Urinary bladder (tissue), 4 donors: ENCODE data around the gene CIRBP. TPM values are rescaled to one million over a fixed set of nuclear protein-coding genes. Genes with fewer than 3 reads are reported as not detected.
"Not testable (repeated sequence)": the region's sequence is repeated elsewhere in the genome, so short reads cannot be mapped to it uniquely, and the experiment has no call there.

Source experiments
- DNase-seq: peaks from one replicate; pipeline ENCODE4 v3.0.0-alpha.2; 2015; ENCODE audit errors: extremely low spot score
- H3K27ac ChIP-seq: one replicate; pipeline ENCODE4 v1.5.1; 2013; ENCODE audit warnings: low read depth, mild to moderate bottlenecking, moderate library complexity
- H3K36me3 ChIP-seq: one replicate; pipeline ENCODE4 v1.6.1; 2013; ENCODE audit warnings: mild to moderate bottlenecking, moderate library complexity; ENCODE audit not compliant: insufficient read depth
- H3K4me1 ChIP-seq: one replicate; pipeline ENCODE4 v1.6.1; 2013; ENCODE audit warnings: mild to moderate bottlenecking, moderate library complexity; ENCODE audit not compliant: insufficient read depth
- H3K4me3 ChIP-seq: one replicate; pipeline ENCODE4 v1.5.1; 2013; ENCODE audit warnings: low read depth, low read length
- WGBS: extraction: QIAGEN DNeasy Blood & Tissue Kit; methylation state at CpG from one replicate; pipeline ENCODE4 v1.1.7; 2013; 5-methylcytosine and 5-hydroxymethylcytosine counted together
- polyA plus RNA-seq: library from polyadenylated mRNA; stranded (reverse); fragments of 200-250 nt; gene quantifications from one replicate; pipeline ENCODE4 v1.2.3, GENCODE V29; 2013
- total RNA-seq: library from RNA; depleted of rRNA; stranded (reverse); fragments of >200 nt; gene quantifications from one replicate; pipeline ENCODE4 v1.2.3, GENCODE V29; 2014
- donor health status: healthy with polysubstance abuse.
- donor health status: healthy.

CIRBP gene
- total and polyA plus RNA-seq, 2 donors, result 267 to 536 TPM

- 86% methylated on average over 17 of the region's 17 CpGs for WGBS
- Histone ChIP-seq H3K36me3 (no peaks in the 10 kb centered on the region), H3K27ac (no peak overlapping the region), H3K4me1 (no peaks in the 10 kb centered on the region), H3K4me3 (no peak overlapping the region)
- no peak for DNase-seq
These were observed 23.5 kb downstream of the CIRBP start for GRCh38 chr19:1292419-1293151.

GRCh38 chr19:1293782-1294604, 24.9 kb downstream of the CIRBP start:
- Histone ChIP-seq H3K36me3 (no peaks in the 10 kb centered on the region), H3K4me1 (no peaks in the 10 kb centered on the region), H3K27ac (no peak overlapping the region), H3K4me3 (no peak overlapping the region)
- no peak for DNase-seq
- WGBS, result 78% methylated on average over 35 of the region's 35 CpGs

DNA sequence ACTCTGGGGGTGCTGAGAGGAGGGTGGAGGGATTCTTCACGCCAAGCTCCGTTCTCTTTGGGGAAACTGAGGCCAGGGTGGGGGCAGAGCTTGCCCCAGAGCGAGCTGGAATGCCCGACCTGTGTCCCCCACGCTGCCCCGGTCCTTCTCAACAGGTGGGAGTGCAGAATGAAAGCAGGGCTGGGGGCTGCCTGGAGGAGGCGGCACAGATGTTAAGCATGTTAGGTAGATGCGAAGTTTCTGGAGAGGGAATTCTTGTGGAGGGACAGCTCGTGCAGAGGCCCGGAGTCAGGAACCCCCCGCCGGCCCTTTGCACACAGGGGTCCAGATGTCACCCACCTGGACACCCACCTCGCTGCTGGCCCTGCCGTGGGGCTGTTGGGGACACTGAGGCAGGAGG, 25.6 kb downstream of the CIRBP start:
- no peak for DNase-seq

GRCh38 chr19:1295169-1296012, 26.3 kb downstream of the CIRBP start:
- no peak for DNase-seq
- Histone ChIP-seq H3K4me1 (no peaks in the 10 kb centered on the region), H3K27ac (no peak overlapping the region), H3K4me3 (no peak overlapping the region), H3K36me3 (no peaks in the 10 kb centered on the region)
- WGBS, result 30% methylated on average over 82 of the region's 82 CpGs

More for the DNA sequence above, 25.6 kb downstream of the CIRBP start:
- Histone ChIP-seq H3K4me3 (no peak overlapping the region), H3K36me3 (no peaks in the 10 kb centered on the region), H3K4me1 (no peaks in the 10 kb centered on the region), H3K27ac (no peak overlapping the region)
- 73% methylated on average over 14 of the region's 14 CpGs for WGBS

DNA sequence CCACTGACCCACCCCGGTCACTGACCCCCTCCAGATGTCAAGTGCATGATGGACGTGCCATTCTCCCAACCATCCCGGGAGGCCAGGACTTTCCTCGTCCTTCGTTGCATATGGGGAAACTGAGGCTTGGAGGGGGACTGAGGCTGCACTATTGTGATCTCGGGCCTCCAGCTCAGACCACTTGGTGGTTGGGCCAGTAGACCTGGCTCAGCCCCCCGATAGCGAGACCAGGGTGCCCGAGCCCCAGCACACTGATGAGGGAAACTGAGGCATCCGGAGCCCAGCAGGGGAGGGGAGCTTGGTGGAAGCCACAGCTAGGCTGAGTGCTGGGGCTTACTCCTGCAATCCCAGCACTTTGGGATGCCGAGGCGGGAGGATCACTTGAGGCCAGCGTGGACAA, 26.9 kb downstream of the CIRBP start:
- Histone ChIP-seq H3K4me1 (no peaks in the 10 kb centered on the region), H3K27ac (no peak overlapping the region), H3K36me3 (no peaks in the 10 kb centered on the region), H3K4me3 (no peak overlapping the region)
- no peak for DNase-seq
- WGBS, result 76% methylated on average over 13 of the region's 13 CpGs

DNA sequence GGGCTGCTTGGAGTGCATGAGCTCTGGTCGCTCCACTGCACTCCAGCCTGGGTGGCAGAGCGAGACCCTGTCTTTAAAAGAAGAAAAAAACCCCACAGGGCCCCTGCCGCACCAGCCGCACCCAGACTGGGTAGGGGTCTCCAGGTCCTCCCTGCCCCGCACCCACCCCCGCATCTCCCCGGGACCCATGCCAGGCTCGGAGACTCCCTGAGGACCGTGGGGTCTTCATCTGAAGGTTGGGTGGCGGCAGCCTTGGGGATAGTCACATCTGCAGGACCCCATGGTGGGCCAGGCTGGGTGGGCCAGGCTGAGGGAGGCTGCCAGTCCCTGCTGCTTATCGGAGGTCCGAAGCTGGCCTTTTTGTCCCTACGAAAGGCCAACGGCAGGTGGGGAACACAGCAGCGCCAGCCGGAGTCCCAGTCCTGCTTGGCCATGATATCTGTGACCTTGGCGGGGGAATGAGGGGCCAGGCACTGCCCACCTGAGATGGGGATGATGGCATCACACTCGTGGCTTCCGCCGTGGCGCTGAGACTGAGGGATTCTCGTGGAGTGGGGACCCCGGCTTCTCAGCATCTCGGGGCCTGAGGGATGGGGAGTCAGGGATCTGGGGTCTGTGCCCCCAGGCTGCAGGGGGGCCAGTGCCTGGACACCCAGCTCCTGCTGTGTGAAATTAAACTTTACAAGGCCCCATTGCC, 27.6 kb downstream of the CIRBP start:
- no peaks in the 10 kb centered on the region for H3K4me1 ChIP-seq
- no peak overlapping the region for H3K4me3 ChIP-seq
- no peaks in the 10 kb centered on the region for H3K36me3 ChIP-seq
- DNase-seq, result no peak
- no peak overlapping the region for H3K27ac ChIP-seq
- WGBS, result 87% methylated on average over 24 of the region's 24 CpGs

- Histone ChIP-seq H3K4me3 (no peak overlapping the region), H3K4me1 (no peaks in the 10 kb centered on the region), H3K36me3 (no peaks in the 10 kb centered on the region), H3K27ac (no peak overlapping the region)
- no peak for DNase-seq
- WGBS, result 79% methylated on average over 8 of the region's 8 CpGs
These were observed 29.1 kb downstream of the CIRBP start for GRCh38 chr19:1298235-1298634.

- Histone ChIP-seq H3K27ac (no peak overlapping the region), H3K4me1 (no peaks in the 10 kb centered on the region), H3K4me3 (no peak overlapping the region), H3K36me3 (no peaks in the 10 kb centered on the region)
- DNase-seq, result no peak
- WGBS, result 75% methylated on average over 34 of the region's 34 CpGs
These were observed 30.7 kb downstream of the CIRBP start for GRCh38 chr19:1299801-1300200.

- H3K36me3 ChIP-seq, result no peaks in the 10 kb centered on the region
- WGBS, result 83% methylated on average over 35 of the region's 35 CpGs
- no peak for DNase-seq
- no peak overlapping the region for H3K27ac ChIP-seq
- no peaks in the 10 kb centered on the region for H3K4me1 ChIP-seq
- no peak overlapping the region for H3K4me3 ChIP-seq
These were observed 31.8 kb downstream of the CIRBP start for GRCh38 chr19:1300744-1301490.

DNA sequence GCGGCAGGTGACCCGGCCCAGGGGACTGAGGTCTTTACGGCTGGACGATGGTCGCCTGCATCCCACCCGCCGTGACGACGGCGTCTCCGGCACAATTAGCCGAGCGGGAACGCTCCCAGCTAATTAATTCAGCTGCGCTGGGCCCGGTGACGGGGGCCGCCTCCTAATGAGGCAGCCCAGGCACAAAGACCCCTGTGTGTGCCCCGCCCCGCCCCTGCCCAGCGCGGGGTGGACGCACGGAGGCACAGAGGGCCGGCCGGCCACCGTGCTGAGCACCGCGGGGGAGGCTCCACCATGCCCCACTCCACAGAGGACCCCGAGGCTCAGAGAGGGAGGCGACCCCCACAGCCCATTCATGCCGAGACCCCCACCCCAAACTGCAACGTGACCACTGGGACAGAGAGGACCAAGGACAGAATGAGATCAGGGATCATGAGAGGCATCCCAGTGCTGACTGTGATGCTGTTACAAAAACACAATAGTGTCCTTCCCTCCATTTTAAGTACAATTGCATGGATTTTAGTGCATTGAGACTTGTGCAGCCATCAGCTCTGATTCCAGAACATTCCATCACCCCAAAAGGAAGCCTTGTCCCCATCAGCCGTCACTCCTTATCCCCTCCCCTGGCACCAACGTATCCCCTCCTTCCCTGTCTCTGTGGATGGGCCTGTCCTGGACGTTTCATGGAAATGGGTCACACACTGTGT, 33.6 kb downstream of the CIRBP start:
- H3K4me3 ChIP-seq, result no peak overlapping the region
- WGBS, result 63% methylated on average over 36 of the region's 36 CpGs
- H3K27ac ChIP-seq, result no peak overlapping the region
- no peak for DNase-seq
- H3K36me3 ChIP-seq, result no peaks in the 10 kb centered on the region
- H3K4me1 ChIP-seq, result no peaks in the 10 kb centered on the region

DNA sequence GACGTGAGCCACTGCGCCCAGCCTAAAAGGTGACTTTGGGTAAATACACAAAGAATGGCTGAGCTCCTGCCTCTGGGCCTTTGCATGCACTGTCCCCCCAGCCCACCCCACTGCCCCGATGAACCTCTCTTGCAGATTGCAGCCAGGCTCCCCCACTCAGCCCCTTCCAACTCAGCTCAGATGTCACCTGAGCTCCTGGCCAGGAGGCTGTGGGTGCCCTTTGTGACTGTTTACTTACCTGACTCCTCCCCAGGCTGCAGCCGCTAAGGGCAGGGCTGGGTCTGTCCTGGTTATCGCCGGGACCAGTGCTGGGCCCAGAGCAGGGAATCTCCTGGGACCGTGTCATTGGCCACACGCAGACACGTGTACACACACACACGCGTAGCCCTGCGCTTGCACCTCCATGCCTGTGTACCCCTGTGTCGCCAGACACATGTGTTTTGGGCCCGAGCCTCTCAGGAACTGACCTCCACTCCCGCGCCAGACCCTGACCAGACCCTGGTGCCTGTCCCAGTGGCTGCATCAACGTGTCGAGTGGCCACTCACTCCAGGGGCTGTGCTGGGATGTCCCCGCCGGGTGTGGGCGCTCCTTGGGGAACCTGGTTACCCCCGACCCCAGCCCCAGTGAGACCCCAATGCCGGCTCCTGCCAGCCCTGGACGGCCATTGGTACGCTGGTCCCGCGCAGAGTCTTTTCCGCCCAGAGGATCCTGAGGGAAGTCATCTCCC, 35.2 kb downstream of the CIRBP start:
- 83% methylated on average over 28 of the region's 28 CpGs for WGBS
- no peak for DNase-seq
- H3K4me1 ChIP-seq, result no peaks in the 10 kb centered on the region
- no peaks in the 10 kb centered on the region for H3K36me3 ChIP-seq
- no peak overlapping the region for H3K4me3 ChIP-seq
- H3K27ac ChIP-seq, result no peak overlapping the region

GRCh38 chr19:1305354-1305753, 36.2 kb downstream of the CIRBP start:
- not testable (repeated sequence) for H3K4me3 ChIP-seq, H3K36me3 ChIP-seq, H3K27ac ChIP-seq, H3K4me1 ChIP-seq, DNase-seq
- 86% methylated on average over 9 of the region's 9 CpGs for WGBS
